Stimulated activated CD8-positive, alpha-beta memory T cell treated with anti-CD3 and anti-CD28 coated beads, Interleukin-15, amount 100 ng/mL, for 24 hours (primary cell): ENCODE results near the gene TMEM156.
"Not testable (repeated sequence)": the region's sequence is repeated elsewhere in the genome, so short reads cannot be mapped to it uniquely, and the experiment has no call there.

Experiments used
- DNase-seq: peaks from one replicate; pipeline ENCODE4 v3.0.0-alpha.2; 2020; ENCODE audit warnings: low read depth

TMEM156 gene

GRCh38 chr4:39043861-39044363, 11.7 kb upstream of the TMEM156 start:
- no peak for DNase-seq

DNA sequence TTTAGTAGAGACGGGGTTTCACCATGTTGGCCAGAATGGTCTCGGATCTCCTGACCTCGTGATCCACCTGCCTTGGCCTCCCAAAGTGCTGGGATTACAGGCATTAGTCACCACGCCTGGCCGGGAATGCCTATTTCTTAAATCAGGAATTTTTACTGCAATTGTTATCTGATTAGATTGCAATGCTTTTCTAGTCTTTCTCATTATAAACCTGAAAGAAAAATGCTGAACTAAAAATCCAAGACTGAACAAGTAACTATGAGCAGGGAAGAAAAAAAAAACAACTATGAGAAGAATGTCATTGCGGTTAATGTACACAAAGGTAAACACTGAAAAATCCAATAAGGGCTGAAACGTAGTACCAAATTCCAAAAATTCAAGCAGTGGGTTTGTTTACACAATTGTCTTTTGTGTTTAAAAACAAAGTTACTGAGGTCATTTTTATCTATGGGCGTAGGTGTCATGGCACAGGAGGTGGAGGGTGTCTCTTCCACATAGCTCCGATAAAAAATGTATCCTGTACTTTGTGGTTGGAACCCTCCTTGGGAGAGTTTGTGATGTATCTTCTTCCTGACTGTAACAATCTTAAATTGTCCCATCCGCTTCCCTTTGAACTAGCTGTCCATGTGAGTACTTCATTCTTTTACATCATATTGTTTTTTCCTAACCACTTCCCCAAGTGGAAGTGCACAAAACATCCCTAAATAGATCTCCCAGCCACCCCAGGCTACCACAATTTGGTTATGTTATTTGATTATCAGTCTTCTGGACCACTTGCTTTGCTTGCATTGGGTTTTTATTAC, 11.1 kb upstream of the TMEM156 start:
- DNase-seq: no peak

DNA sequence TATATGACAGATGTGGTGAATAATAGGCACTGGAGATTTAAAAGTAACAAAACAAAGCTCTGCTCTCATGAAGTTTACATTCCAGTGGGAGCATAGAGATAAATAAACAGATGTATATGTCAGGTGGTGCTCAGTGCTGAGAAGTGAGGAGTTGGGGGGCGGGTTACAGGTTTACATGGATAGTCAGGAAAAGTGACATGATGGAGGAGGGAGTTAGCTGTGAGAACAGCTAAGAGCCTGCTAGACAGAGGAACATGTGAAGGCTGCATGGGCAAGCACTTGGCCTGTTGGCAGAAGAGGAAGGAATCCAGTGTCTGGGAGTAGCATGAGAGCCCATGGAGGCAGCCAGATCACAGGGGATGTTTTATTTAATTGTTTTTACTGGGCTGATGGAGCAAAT, 10.2 kb upstream of the TMEM156 start:
- DNase-seq: no peak

- DNase-seq: no peak
Measured at GRCh38 chr4:39039108-39039507, 6.9 kb upstream of the TMEM156 start.

GRCh38 chr4:39037941-39038340, 5.7 kb upstream of the TMEM156 start:
- DNase-seq: no peak

DNA sequence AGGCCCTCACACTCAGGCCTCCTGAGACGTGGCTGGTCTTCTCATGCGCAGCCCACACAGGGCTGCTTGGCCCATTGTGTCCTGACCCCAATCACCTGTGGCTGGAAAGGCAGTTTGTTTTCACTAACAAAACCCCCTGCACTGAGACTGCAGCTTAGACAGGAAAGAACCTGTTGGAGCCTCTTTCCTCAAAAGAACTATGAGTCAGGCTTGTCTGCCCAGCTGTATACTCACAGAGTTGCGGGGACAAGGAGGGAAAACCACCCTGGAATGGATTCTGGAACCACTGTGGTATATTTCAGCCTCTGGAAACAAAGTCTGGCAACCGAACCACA, 5.2 kb upstream of the TMEM156 start:
- no peak for DNase-seq

- no peak for DNase-seq
Measured at GRCh38 chr4:39036172-39036571, 4.0 kb upstream of the TMEM156 start.

DNA sequence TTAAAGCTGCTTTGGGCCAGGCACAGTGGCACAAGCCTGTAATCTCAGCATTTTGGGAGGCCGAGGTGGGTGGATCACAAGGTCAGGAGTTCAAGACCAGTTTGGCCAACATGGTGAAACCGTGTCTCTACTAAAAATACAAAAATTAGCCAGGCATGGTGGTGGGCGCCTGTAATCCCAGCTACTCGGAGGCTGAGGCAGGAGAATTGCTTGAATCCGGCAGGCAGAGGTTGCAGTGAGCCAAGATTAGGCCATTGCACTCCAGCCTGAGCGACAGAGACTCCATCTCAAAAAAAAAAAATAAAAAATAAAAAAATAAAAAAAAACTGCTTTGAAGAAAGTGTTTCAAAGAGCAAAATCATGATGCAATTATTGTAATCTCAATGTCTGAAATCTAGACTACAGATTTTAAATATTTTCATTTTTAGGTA, 604 bp downstream of the TMEM156 start:
- DNase-seq: not testable (repeated sequence)

DNA sequence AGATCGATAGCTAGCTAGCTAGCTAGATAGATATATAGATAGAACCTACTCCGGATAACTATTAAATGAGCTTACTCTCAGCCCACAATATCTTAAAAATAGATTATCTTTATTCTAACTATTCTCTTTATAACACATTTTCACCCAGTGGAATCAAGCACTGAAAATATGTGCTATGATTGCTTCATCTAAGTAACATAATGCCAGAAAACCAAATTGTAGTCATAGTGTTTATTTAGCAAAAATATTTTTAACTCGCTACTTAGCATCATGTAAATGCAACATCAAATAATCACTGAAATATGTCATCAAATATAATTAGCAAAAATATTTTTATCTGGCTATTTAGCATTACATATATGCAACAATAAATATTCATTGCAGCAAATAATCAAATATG, 1.5 kb downstream of the TMEM156 start:
- DNase-seq: no peak

GRCh38 chr4:39029752-39030694, 2.2 kb downstream of the TMEM156 start:
- no peak for DNase-seq

- no peak for DNase-seq
Measured at GRCh38 chr4:39026096-39026495, 6.1 kb downstream of the TMEM156 start.

DNA sequence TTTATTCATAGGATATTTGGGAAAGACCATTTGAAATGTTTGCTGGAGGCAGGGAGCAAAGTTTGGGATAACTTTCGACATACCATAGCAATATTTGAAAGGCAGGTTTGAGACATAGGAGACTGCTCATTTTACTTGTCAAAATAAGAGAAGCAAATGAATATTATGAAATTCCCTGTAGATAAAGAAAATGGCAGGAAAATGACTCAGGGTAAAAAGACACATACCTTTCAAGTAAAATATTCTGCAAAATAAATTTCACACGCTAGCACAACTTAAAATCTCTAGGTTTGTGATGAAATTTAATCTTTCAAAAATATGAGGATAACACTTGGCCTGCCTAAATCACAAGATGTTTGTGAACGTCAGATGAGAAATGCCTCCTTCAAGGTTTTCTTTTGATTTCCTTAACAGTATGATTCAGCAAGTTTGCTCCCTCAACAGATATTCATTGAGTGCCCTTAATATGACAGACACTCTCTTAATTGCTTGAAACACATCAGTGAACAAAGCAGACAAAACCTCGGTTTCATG, 6.6 kb downstream of the TMEM156 start:
- DNase-seq: no peak

DNA sequence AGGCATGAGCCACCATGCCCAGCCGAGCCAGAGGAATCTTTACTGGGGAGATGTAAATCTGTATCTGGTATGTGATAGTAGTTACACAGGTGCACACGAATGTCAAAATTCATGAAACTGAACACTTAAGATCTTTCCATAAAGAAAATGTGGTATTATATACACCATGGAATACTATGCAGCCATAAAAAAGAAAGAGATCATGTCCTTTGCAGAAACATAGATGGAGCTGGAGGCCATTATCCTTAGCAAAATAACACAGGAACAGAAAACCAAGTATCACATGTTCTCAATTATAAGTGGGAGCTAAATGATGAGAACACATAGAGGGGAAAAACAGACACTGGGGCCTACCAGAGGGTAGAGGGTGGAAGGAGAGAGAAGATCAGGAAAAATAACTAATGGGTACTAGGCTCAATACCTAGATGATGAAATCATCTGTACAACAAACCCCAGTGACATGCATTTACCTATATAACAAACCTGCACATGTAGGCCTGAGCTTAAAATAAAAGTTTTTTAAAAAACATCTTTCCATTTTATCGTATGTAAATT, 7.8 kb downstream of the TMEM156 start:
- no peak for DNase-seq

GRCh38 chr4:39023059-39023458, 9.2 kb downstream of the TMEM156 start:
- no peak for DNase-seq

- no peak for DNase-seq
Measured at GRCh38 chr4:39022241-39022640, 10.0 kb downstream of the TMEM156 start.

DNA sequence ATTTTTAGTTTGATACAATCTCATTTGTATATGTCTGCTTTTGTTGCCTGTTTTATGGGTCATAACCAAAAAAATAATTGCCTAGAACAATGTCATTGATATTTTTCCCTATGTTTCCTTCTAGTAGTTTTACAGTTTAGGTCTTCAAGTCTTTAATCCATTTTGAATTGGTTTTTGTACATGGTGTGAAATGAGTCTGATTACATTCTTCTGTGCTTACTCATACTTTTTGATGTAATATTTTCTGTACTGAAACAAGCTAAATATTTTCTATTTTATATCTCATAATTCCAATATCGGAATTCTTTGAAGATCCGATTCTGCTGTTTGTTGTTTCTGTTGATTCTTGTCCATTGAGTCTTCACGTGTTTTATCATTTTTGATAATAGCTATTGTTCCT, 10.6 kb downstream of the TMEM156 start:
- no peak for DNase-seq

DNA sequence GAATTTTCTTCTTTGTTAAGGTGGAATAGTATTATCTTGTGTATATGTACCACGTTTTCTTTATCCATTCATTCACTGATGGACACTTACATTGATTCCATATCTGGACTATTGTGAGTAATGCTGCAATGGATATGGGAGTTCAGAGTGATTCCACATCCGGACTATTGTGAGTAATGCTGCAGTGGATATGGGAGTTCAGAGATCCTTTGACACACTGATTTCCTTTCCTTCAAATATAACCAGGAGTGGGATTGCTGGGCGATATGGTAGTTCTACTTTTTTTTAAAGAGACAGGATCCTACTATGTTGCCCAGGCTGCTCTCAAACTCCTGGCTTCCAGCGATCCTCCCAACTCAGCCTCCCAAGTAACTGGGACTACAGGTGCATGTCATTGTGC, 12.1 kb downstream of the TMEM156 start:
- DNase-seq: no peak

DNA sequence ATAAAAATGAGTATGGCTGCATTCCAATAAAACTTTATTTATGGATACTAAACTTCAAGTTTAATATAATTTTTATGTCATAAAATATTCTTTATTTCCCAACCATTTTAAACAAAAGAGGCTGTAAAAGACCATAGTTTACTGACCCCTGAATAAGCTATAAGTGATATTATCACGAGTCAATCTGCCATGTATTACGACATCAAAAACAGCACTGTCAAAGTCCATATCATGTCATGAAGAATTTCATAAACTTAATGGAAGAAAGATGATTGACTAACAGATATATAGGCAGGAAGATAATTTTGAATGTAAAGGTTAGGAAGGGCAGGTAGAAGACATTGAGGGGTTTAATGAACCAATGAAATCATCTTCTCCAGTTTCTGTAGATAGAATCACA, 18.2 kb downstream of the TMEM156 start:
- DNase-seq: no peak

DNA sequence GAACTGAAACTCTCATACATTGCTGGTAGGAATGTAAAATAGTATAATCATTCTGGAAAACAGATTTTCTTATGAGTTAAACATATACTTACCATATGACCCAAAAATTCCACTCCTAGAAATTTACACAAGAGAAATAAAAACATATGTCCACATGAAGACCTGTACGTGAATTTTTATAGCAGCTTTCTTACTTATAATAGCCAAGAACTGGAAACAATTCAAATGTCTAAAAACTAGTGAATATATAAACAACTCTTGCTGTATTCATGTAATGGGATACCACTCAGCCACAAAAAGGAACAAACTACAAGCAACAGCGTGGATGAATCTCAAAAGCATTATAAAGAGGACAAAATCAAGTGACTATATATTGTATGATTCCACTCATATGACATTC, 27.5 kb downstream of the TMEM156 start:
- no peak for DNase-seq

- DNase-seq: not testable (repeated sequence)
Measured at GRCh38 chr4:39002058-39002457, 30.2 kb downstream of the TMEM156 start.

DNA sequence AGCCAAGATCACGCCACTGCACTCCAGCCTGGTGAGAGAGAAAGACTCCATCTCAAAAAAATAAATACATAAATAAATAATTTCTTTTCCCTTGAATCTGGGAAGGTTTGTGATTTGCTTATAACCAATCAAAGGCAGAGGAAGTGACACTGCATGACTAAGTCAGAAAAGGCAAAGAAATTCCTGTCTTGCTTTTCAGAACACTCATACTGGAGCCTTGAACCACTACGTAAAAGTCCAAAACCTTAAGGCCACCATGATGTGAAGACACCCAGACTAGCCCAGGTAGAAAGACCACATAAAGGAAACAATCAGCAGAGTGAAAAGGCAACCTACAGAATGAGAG, 36.6 kb downstream of the TMEM156 start:
- no peak for DNase-seq

DNA sequence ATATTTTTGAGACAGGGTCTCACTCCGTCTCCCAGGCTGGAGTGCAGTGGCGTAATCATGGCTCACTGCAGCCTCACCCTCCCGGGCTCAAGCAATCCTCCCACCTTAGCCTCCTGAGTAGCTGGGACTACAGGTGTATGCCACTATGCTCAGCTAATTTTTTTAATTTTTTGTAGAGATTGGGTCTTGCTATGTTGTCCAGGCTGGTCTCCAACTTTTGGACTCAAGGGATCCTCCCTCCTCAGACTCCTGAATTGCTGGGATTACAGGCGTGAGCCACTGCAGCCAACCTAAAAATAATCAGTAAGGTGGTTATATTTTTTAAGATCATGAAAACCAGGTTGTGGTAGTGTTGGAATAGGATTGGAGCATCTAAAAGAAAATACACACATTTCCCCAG, 38.1 kb downstream of the TMEM156 start:
- DNase-seq: no peak

DNA sequence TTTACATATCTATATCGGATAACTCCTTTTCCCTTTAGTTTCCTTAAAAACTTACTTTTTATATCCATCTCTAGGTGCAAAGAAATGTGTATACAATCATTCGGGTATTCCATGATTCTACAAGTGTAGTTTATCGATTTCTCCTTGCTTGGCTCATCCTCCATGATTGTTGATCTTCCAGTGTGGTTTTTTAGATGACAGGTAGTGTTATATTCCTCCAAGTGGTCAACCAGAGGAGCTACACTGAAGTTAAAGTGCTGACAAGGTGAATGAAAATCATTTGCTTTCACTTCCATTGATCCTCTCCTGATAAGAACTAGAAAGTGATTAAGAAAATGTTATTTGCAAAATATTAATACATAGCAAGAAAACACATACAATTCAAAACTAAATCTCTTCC, 38.5 kb downstream of the TMEM156 start:
- no peak for DNase-seq
